Measurements from ENCODE around the gene SDC3. TPM values are rescaled to one million over a fixed set of nuclear protein-coding genes. Genes with fewer than 3 reads are reported as not detected.
A peak's percentile ranks its signal among the peaks of the same experiment; 100 is the strongest.

The SDC3 gene
- total RNA-seq, 1 donor from 2014 or later = 113 TPM

- FAIRE-seq (no peak), DNase-seq (ENCODE audit: low read depth) (no peak)
- Histone ChIP-seq H3K9me3 (ENCODE audit: insufficient read depth, low read depth, low read length) (no peaks in the 10 kb centered on the region), H3K27me3 (ENCODE audit: insufficient read depth, low read length) (no peaks in the 10 kb centered on the region), H2AFZ (ENCODE audit: low read depth, low read length) (no peak overlapping the region), H4K20me1 (ENCODE audit: insufficient read depth, low read length) (peaks cover 82% of the 10 kb centered on the region), H3K4me1 (ENCODE audit: insufficient read depth, low read length) (peaks cover 20% of the 10 kb centered on the region), H3K9ac (ENCODE audit: low read length) (no peak overlapping the region), H3K4me3 (ENCODE audit: insufficient read depth, low read depth, low read length) (no peak overlapping the region), H3K4me2 (ENCODE audit: low read length) (no peak overlapping the region), H3K36me3 (ENCODE audit: insufficient read depth, low read length) (no peaks in the 10 kb centered on the region), H3K79me2 (ENCODE audit: insufficient read depth, low read length) (peaks cover 80% of the 10 kb centered on the region), H3K27ac (ENCODE audit: low read depth, low read length) (no peak overlapping the region)
- H3K4me3 Mint-ChIP-seq (ENCODE audit: unreplicated experiment) = no peak overlapping the region
- TF ChIP-seq EZH2 (IDR thresholded peaks at IDR 0.05; ENCODE audit: insufficient read depth, low read length) = no peak
- no peaks in the 10 kb centered on the region for H3K27me3 Mint-ChIP-seq (ENCODE audit: low read depth, unreplicated experiment)
- H3K36me3 Mint-ChIP-seq (ENCODE audit: low read depth, unreplicated experiment) = peaks cover 10% of the 10 kb centered on the region
- H3K4me1 Mint-ChIP-seq (ENCODE audit: low read depth, unreplicated experiment) = peaks cover 19% of the 10 kb centered on the region
- no peaks in the 10 kb centered on the region for H3K9me3 Mint-ChIP-seq (ENCODE audit: unreplicated experiment)
- no peak overlapping the region for H3K27ac Mint-ChIP-seq (ENCODE audit: unreplicated experiment)
Observed at GRCh38 chr1:30899577-30900389, 8.8 kb downstream of the SDC3 start.

- H3K27ac Mint-ChIP-seq (ENCODE audit: unreplicated experiment) = no peak overlapping the region
- H3K9ac ChIP-seq (ENCODE audit: low read length) = no peak overlapping the region
- H3K4me1 Mint-ChIP-seq (ENCODE audit: low read depth, unreplicated experiment) = peaks cover 30% of the 10 kb centered on the region
- peaks cover 10% of the 10 kb centered on the region for H3K36me3 Mint-ChIP-seq (ENCODE audit: low read depth, unreplicated experiment)
- no peak overlapping the region for H2AFZ ChIP-seq (ENCODE audit: low read depth, low read length)
- no peaks in the 10 kb centered on the region for H3K36me3 ChIP-seq (ENCODE audit: insufficient read depth, low read length)
- H3K4me2 ChIP-seq (ENCODE audit: low read length) = no peak overlapping the region
- H3K27me3 Mint-ChIP-seq (ENCODE audit: low read depth, unreplicated experiment) = no peaks in the 10 kb centered on the region
- no peak for DNase-seq (ENCODE audit: low read depth)
- TF ChIP-seq, protein P1, sequence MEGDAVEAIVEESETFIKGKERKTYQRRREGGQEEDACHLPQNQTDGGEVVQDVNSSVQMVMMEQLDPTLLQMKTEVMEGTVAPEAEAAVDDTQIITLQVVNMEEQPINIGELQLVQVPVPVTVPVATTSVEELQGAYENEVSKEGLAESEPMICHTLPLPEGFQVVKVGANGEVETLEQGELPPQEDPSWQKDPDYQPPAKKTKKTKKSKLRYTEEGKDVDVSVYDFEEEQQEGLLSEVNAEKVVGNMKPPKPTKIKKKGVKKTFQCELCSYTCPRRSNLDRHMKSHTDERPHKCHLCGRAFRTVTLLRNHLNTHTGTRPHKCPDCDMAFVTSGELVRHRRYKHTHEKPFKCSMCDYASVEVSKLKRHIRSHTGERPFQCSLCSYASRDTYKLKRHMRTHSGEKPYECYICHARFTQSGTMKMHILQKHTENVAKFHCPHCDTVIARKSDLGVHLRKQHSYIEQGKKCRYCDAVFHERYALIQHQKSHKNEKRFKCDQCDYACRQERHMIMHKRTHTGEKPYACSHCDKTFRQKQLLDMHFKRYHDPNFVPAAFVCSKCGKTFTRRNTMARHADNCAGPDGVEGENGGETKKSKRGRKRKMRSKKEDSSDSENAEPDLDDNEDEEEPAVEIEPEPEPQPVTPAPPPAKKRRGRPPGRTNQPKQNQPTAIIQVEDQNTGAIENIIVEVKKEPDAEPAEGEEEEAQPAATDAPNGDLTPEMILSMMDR (IDR thresholded peaks at IDR 0.05; ENCODE audit: insufficient read depth, low read depth, low read length) = no peak
- no peak for TF ChIP-seq EZH2 (IDR thresholded peaks at IDR 0.05; ENCODE audit: insufficient read depth, low read length)
- no peaks in the 10 kb centered on the region for H3K9me3 Mint-ChIP-seq (ENCODE audit: unreplicated experiment)
- no peaks in the 10 kb centered on the region for H3K27me3 ChIP-seq (ENCODE audit: insufficient read depth, low read length)
- FAIRE-seq = no peak
- H4K20me1 ChIP-seq (ENCODE audit: insufficient read depth, low read length) = peaks cover 85% of the 10 kb centered on the region
- H3K27ac ChIP-seq (ENCODE audit: low read depth, low read length) = no peak overlapping the region
- H3K79me2 ChIP-seq (ENCODE audit: insufficient read depth, low read length) = peaks cover 79% of the 10 kb centered on the region
- H3K9me3 ChIP-seq (ENCODE audit: insufficient read depth, low read depth, low read length) = no peaks in the 10 kb centered on the region
- peaks cover 20% of the 10 kb centered on the region for H3K4me1 ChIP-seq (ENCODE audit: insufficient read depth, low read length)
- no peak overlapping the region for H3K4me3 Mint-ChIP-seq (ENCODE audit: unreplicated experiment)
- no peak overlapping the region for H3K4me3 ChIP-seq (ENCODE audit: insufficient read depth, low read depth, low read length)
Observed at GRCh38 chr1:30898031-30898815, 10.3 kb downstream of the SDC3 start.

GRCh38 chr1:30896905-30897304, 11.7 kb downstream of the SDC3 start:
- Mint-ChIP-seq H3K9me3 (ENCODE audit: unreplicated experiment) (no peaks in the 10 kb centered on the region), H3K27me3 (ENCODE audit: low read depth, unreplicated experiment) (no peaks in the 10 kb centered on the region), H3K27ac (ENCODE audit: unreplicated experiment) (peak overlapping the region; percentile 11), H3K36me3 (ENCODE audit: low read depth, unreplicated experiment) (peaks cover 10% of the 10 kb centered on the region), H3K4me3 (ENCODE audit: unreplicated experiment) (no peak overlapping the region), H3K4me1 (ENCODE audit: low read depth, unreplicated experiment) (peaks cover 36% of the 10 kb centered on the region)
- Histone ChIP-seq H3K27ac (ENCODE audit: low read depth, low read length) (no peak overlapping the region), H4K20me1 (ENCODE audit: insufficient read depth, low read length) (peaks cover 90% of the 10 kb centered on the region), H3K9ac (ENCODE audit: low read length) (no peak overlapping the region), H3K27me3 (ENCODE audit: insufficient read depth, low read length) (no peaks in the 10 kb centered on the region), H2AFZ (ENCODE audit: low read depth, low read length) (no peak overlapping the region), H3K9me3 (ENCODE audit: insufficient read depth, low read depth, low read length) (no peaks in the 10 kb centered on the region), H3K4me1 (ENCODE audit: insufficient read depth, low read length) (peaks cover 8% of the 10 kb centered on the region), H3K4me2 (ENCODE audit: low read length) (no peak overlapping the region), H3K4me3 (ENCODE audit: insufficient read depth, low read depth, low read length) (no peak overlapping the region), H3K36me3 (ENCODE audit: insufficient read depth, low read length) (no peaks in the 10 kb centered on the region), H3K79me2 (ENCODE audit: insufficient read depth, low read length) (peaks cover 78% of the 10 kb centered on the region)
- FAIRE-seq (no peak), DNase-seq (ENCODE audit: low read depth) (no peak)
- no peak for TF ChIP-seq EZH2 (IDR thresholded peaks at IDR 0.05; ENCODE audit: insufficient read depth, low read length)
- TF ChIP-seq, protein P1 (IDR thresholded peaks at IDR 0.05; ENCODE audit: insufficient read depth, low read depth, low read length) = no peak

All from astrocyte (in vitro differentiated cells and primary cell).